ENCODE data around the gene EXOC1L.

The EXOC1L gene

GRCh38 chr4:55819634-55820033, at the start of gene EXOC1L:
Gene EXOC1L (plus strand): TSS chr4:55819790. CDS start chr4:55820027, 237 bp downstream.
- DNase-seq = no peak

GRCh38 chr4:55770662-55771061, 48.9 kb upstream of the EXOC1L start:
- no peak for DNase-seq

- no peak for DNase-seq
Measured at GRCh38 chr4:55781341-55781740, 38.2 kb upstream of the EXOC1L start.

- no peak for DNase-seq
Measured at GRCh38 chr4:55781812-55782211, 37.8 kb upstream of the EXOC1L start.

- DNase-seq = no peak
Measured at GRCh38 chr4:55783584-55783983, 36.0 kb upstream of the EXOC1L start.

- DNase-seq = no peak
Measured at GRCh38 chr4:55784747-55785146, 34.8 kb upstream of the EXOC1L start.

- DNase-seq = no peak
Measured at GRCh38 chr4:55791666-55792065, 27.9 kb upstream of the EXOC1L start.

GRCh38 chr4:55793479-55793878, 26.1 kb upstream of the EXOC1L start:
- no peak for DNase-seq

- no peak for DNase-seq
Measured at GRCh38 chr4:55794053-55794452, 25.5 kb upstream of the EXOC1L start.

- no peak for DNase-seq
Measured at GRCh38 chr4:55795341-55795740, 24.2 kb upstream of the EXOC1L start.

- no peak for DNase-seq
Measured at GRCh38 chr4:55801498-55801897, 18.1 kb upstream of the EXOC1L start.

- DNase-seq = no peak
Measured at GRCh38 chr4:55807556-55807955, 12.0 kb upstream of the EXOC1L start.

GRCh38 chr4:55808186-55808585, 11.4 kb upstream of the EXOC1L start:
- DNase-seq = no peak

GRCh38 chr4:55808632-55809031, 11.0 kb upstream of the EXOC1L start:
- no peak for DNase-seq

GRCh38 chr4:55817691-55818090, 1.9 kb upstream of the EXOC1L start:
- no peak for DNase-seq

GRCh38 chr4:55820279-55820678, 689 bp downstream of the EXOC1L start:
- no peak for DNase-seq

GRCh38 chr4:55822329-55822728, 2.7 kb downstream of the EXOC1L start:
- DNase-seq = no peak

GRCh38 chr4:55824865-55825264, 5.3 kb downstream of the EXOC1L start:
- DNase-seq = no peak

GRCh38 chr4:55826986-55827385, 7.4 kb downstream of the EXOC1L start:
- DNase-seq = no peak

GRCh38 chr4:55827582-55827981, 8.0 kb downstream of the EXOC1L start:
- no peak for DNase-seq

- DNase-seq = no peak
Measured at GRCh38 chr4:55830048-55830447, 10.5 kb downstream of the EXOC1L start.

GRCh38 chr4:55830716-55831115, 11.1 kb downstream of the EXOC1L start:
- no peak for DNase-seq

GRCh38 chr4:55834086-55834795, 14.7 kb downstream of the EXOC1L start:
- DNase-seq = no peak

- no peak for DNase-seq
Measured at GRCh38 chr4:55837903-55838302, 18.3 kb downstream of the EXOC1L start.

GRCh38 chr4:55838356-55838755, 18.8 kb downstream of the EXOC1L start:
- DNase-seq = no peak
